Brain pericyte (primary cell): ENCODE measurements around the gene SDR42E2.
"Not testable (repeated sequence)": the region's sequence is repeated elsewhere in the genome, so short reads cannot be mapped to it uniquely, and the experiment has no call there.

Source experiments
- DNase-seq: peaks from one replicate; pipeline ENCODE4 v3.0.0-alpha.2; 2012; ENCODE audit warnings: low read depth, low spot score

SDR42E2 gene

DNA sequence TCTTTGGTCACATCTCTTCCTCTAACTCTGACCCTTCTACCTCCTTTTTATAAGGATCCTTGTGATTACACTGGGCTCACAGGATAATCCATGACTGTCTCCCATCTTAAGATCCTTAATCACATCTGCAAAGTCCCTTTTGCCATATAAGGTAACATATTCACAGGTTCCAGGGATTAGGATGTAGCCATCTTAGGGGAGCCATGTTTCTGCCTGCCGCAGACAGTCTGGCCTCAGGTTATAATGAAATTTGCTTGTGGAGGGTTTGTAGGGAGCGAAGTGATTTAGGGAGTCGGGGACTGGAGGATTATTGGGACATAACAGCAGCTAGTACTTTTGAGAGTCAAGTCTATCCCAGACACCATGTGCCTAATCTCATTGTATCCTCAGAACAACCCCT is 51.5 kb downstream of the SDR42E2 start:
- no peak for DNase-seq

DNA sequence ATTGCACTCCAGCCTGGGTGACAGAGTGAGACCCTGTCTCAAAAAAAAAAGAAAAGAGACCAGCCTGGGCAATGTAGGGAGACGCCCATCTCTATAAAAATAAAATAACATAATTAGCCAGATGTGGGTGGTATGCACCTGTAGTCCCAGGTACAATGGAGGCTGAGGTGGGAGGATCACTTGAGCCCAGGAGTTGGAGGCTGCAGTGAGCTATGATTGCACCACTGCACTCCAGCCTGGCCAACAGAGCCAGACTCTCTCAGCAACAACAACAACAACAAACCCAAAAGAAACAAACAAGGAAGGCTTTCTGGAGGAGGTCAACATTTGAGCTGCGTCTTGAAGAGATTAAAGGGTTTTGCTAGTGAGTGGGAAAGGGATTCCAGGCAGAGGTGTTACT is 52.1 kb downstream of the SDR42E2 start:
- no peak for DNase-seq

DNA sequence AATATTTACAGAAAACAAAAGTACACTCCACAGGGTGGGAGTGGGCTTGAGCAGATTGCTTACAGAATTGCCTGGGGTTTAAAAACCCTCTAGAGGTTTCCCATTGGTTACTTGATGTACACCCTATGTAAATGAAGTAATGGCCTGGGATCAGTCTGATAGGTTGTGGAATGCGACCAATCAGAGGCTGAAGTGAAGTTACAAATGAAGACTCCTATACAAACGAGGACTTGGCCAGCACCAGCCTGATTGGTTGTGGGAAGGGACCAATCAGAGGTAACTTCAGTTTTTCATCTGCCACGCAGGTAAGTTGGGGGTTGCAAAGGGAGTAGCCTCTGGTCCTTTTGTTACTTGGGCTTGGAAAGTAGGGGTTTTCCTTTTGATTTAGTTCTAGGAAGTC is 52.6 kb downstream of the SDR42E2 start:
- DNase-seq = no peak

DNA sequence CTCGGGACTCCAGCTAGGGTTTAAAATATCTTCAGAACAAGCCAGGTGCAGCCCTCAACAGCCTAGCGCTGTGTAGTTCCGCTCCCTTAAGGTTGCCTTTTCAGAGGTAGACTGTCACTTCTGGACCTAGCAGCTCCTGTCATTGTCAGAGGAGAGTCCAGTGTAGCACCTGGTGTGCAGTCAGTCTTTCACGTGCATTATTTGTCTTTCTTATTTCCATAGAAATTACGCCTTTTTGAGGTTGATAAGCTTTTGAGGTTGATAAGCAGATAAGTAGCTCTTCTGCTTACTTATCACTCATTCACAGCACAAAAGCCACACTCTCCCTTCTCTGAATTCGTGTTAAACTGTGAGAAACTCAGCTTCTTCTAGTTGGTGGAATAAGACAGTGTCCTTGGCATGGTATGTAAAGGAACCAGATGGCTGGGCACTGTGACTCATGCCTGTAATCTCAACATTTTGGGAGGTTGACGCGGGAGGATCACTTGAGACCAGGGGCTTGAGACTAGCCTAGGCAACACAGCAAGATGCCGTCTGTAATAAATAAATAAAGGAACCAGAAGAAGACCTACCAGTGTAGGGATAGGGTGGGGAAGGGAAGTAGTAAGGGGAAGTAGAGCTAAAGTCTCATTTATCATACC is 54.0 kb downstream of the SDR42E2 start:
- DNase-seq = no peak

DNA sequence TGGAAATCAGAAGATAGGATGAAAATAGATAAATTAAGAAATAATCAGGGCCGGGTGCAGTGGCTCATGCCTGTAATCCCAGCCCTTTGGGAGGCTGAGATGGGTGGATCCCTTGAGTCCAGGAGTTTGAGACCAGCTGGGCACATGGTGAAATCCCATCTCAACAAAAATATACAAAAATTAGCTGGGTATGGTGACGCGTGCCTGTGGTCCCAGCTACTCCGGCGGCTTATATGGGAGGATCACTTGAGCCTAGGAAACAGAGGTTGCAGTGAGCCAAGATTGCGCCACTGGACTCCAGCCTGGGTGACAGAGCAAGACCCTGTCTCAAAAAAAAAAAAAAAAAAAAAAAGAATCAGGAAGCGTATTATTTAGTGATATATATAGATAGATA is 54.5 kb downstream of the SDR42E2 start:
- not testable (repeated sequence) for DNase-seq

DNA sequence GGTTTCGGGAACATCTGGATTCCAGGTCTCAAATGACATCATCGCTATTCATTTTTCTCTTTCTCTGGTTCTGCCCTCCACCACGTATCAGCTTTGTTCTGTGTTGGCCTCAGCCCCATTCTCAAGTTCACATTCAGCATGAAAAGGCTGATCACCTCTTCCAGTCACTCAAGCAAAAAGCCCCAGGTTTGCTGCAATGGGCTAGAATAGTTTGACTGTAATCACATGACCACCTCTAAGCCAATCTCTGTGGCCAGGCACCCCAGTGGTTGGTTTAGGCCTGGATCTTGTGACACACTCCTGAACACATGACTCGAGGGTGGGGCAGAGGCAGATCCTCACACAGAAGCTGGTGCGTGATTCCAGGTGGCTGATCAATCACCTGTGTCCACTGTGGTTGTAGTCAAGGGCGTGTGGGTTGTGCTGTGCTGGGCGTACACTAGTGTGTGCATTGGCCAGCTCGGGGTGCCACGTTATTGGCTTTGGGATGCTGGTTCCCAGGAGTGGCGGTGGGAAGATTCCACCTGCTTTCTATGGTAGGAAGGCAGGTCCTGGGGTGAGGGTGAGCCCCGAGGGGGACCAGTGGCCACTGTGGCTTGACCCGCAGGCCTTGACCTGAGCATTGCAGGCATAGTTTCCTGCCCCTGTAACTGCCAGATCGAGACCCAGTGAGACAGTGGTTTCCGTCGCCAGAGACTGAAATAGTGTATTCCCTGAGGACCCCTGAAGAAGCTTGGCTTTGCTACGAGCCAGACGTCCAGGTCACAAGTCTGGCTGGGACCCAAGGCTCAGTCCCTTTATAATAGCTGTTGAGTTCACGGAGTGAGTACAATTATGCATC is 55.8 kb downstream of the SDR42E2 start:
- no peak for DNase-seq

DNA sequence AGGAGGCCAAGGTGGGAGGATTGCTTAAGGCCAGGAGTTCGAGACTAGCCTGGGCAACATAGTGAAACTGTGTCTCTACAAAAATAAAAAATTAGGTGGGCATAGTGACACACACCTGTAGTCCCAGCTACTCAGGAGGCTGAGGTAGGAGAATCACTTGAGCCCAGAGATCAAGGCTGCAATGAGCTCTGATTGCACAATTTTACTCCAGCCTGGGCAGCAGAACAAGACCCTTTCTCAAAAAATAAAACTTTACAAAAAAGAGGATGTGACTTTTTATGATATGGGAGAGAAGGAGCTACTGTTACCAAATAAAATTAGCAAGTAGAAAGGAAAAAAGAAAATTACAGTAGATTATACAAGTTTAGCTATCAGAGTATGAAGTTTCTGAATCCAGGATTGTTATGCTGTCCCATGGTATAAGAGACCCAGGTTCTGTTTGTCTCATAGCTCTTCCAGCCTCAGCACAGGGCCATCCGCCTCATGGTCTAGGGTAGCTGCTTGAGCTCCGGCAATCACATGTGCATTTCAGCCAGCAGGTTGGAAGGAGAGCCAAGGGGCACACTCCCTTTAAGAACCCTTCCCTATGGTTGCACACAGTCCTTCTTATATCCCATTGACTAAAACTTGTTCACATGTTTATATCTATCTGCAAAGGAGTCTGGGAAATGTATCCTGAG is 57.2 kb downstream of the SDR42E2 start:
- no peak for DNase-seq

DNA sequence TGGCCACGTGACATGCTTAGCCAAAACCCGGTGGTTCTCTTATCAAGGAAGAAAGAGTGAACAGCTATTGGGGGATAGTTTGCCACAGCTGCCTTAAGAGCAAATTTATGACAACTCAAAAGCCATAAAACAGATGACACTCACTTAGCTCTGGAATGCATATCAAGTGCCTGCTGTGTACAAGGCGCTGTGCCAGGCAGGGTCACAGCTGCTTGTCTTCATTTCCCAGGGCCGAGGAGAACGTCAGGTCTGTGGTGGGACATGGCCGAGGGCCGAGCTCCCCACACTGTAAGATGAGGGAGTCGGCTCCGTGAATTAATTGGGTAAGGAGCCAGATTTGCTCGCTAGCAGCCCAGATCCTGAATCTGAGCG is 57.7 kb downstream of the SDR42E2 start:
- no peak for DNase-seq

DNA sequence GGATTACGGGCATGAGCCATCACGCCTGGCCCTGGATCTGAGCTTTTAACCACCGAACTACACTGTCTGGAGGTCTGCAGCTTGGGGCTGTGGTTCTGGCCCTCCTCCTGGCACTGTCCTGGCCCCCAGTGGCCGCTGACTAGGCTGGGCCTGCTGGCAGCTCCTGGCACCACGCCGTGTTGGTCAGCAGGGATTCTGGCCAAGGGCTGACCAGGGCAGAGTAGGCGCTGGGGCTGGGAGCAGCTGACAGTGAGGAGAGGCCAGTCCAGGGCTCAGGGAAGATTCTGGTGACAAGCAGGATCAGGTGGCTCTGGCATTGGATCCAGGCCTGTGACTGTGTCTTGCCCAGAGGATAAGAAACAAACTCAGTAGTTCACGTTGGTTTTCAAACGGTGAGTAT is 58.4 kb downstream of the SDR42E2 start:
- no peak for DNase-seq

DNA sequence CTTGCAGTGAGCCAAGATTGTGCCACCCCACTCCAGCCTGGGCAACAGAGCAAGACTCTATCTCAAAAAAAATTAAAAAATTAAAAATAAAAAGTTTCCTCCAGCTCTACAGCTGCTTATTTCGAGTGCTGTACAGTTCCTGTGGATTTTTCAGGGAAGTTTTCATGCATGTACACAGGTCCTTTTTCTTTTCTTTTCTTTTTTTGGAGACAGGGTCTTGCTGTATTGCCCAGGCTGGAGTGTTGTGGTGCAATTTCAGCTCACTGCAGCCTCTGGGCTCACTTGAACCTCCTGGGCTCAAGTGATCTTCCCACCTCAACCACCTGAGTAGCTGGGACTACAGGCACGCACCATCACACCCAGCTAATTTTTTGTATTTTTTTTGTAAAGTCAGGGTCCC is 59.7 kb downstream of the SDR42E2 start:
- DNase-seq = no peak

DNA sequence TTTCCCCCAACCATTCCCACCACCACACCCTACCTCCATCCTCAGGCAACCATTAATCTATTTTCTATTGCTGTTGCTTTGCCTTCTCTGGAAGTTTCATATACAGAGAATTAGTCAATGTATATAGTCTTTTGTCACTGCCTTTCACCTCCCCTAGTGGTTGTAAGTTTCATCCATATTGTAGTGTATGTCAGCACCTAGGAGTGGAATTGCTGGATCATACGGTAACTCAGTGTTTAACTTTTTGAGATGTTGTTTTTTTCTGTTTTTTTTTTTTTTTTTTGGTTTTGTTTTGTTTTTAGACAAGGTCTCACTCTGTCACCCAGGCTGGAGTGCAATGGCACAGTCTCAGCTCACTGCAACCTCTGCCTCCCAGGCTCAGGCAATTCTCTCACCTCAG is 60.7 kb downstream of the SDR42E2 start:
- DNase-seq = no peak

DNA sequence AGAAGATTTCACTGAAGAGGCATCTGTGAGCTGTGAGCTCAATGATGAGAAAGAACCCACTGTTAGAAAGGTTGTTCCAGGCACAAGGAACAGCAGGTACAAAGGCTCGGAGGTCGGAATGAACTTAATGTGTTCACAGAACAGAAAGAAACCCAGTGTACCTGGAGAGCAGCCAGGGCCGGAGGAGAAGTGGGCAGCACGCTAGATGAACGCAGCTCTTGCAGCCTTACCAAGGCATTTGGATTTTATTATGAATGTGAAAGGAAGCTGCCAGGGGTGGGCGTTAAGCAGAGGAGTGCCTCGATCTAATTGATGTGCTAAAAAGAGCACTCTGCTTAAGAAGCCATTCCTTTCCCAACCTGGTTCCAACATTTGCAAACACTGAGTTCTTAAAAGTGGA is 62.8 kb downstream of the SDR42E2 start:
- DNase-seq = no peak

DNA sequence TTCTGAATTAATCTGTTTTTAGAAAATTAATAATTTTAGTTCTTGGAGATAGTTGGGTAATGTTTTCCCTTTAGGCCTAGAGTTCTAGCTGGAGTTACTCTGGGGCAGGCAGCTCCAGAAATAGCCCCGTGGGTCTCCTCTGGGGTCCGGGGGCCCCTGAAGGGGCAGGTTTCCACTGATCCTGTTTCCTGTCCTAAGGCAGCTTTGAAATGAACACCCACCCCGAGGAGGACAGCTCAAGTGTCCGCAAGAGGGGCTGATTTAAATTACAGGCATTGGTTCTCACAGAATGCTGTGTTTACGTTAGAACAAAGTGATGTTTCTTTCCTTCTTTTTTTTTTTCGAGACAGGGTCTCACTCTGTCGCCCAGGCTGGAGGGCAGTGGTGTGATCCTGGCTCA is 67.6 kb downstream of the SDR42E2 start:
- no peak for DNase-seq

DNA sequence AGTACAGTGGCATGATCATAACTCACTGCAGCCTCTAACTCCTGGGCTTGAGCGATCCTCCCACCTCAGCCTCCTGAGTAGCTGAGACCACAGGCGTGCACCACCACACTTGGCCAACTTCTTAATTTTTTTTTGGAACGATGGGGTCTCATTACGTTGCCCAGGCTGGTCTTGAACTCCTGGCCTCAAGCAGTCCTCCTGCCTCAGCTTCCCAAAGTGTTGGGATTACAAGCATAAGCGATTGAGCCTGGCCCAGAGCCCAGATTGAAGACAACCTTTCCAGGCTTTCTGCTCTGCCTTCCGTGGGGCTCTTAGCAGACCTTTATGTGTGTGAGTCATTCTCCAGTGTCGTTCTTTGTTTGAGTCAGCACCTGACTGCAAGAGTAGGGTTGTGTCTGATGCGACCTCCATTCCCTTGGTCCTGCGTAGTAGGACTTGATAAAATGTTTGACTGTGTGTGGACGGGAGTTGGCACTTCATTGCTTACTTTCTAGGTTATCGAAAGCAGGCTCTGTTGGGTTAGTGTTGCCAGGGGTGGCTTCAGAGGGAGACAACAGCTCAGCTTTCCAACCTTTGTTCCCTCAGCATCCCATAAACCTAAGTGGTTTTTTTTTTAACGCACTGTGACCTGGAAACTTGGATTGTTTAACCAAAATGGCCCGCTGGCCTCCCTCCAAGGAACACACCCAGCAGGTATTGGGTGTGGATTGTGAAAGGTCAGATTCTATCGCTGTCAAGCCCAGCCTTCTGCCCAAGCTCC is 70.2 kb downstream of the SDR42E2 start:
- DNase-seq = no peak

DNA sequence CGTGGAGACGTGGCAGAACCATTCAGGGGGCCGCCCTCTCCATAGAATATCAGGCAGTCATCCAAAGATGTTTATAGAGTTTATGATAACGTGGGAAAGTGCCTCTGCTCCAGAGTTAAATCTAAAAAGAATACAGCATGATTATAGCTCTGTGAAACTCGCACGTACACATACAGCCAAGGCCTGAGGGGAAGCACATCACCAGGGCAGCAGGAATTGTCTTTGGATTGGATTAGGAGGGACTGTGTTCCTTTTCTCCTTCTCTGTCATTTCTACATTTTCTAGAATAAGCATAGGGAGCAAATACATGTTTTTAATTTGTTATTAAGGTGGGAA is 70.7 kb downstream of the SDR42E2 start:
- no peak for DNase-seq

DNA sequence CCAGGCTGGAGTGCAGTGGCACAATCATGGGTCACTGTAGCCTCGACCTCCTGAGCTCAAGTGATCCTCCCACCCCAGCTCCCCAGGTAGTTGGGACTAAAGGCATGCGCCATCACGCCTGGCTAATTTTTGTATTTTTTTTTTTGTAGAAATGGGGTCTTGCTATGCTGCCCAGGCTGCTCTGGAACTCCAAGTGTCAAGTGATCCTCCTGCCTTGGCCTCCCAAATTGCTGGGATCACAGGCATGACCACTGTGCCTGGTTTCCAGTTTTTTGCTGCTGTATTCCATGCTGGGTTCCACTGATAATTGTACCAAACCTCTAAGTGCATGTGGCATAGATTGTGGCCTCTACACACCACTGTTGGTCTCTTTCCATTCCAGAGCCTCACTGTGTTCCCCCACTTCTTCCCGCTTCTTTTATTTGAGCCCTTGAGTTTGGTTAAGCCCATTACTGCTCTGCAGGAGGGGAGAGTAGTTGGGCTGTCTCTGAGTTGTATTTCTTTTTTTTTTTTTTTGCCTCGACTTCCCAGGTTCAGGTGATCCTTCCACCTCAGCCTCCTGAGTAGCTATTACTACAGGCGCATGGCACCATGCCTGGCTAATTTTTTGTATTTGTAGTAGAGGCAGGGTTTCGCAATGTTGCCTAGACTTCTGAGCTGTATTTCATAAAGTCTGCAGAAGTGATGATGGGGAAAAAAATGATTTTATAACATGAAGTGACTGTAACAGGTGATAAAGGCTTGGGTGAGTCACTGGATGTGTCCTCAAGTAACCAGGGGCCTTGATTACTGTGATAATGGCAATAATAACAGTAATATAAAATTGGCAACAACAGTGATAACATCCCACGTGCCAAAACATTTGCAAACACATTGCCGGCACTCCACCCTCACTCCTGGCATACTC is 73.8 kb downstream of the SDR42E2 start:
- DNase-seq = no peak

DNA sequence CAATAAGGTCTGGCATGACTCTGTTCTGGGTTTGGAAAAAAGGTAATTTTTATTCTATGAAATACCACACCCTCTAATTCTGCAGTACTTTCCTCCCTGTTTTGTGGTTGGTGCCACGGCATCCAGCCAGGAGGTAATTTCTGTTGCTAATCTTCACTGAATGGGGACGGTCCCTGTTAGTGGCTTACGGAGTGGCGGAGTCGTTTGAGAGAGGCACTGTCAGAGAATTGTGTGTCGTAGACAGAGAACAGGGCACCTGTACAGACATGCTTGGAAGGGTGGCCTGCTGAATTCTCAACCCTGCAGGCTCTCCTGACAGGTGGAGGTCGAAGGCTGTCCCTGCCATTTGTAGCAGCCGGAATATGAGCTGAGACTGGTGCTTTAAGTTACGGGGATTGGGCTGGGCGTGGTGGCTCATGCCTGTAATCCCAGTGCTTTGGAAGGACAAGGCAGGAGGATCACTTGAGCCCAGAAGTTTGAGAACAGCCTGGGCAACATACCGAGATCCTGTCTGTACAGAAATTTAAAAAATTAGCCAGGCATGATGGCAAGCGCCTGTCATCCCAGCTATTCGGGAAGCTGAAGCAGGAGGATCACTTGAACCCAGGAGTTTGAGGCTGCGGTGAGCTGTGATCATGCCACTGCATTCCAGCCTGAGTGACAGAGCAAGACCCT is 77.0 kb downstream of the SDR42E2 start:
- DNase-seq = no peak

DNA sequence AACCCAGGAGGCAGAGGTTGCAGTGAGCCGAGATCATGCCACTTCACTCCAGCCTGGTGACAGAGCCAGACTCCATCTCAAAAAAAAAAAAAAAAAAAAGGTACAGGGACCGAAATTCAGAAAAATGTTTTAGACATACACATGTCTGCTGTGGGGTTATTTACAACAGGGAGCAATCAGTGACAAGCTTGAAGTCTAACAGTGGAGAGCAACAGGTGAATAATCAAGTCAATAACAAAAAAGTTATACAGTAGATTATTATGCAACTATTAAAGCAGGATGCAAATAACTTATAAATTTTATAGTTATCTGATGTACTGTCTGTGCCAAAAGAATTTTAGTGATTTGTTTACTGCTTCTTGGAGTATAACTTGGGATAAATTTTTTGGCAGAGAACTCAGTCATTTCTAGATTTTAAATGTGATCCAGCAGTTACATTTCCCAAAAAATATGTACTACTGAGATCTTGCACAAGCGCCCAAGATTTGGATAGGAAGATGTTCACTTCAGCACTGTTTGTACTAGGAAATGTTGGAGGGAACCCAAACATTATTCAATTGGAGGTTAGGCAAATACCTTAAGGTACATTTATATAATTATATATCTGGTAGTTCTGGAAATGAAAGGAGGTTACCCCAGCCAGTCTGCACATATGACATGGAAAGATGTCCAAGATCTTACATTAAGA is 77.9 kb downstream of the SDR42E2 start:
- no peak for DNase-seq
